Epithelial cell of esophagus (primary cell): Measurements from ENCODE around the gene FAM221B.

Source experiments
- DNase-seq: peaks from one replicate; pipeline ENCODE4 v3.0.0; 2010; ENCODE audit warnings: low read depth
- H3K4me3 ChIP-seq: 2 replicates; pipeline ENCODE4 v1.5.1; 2011; ENCODE audit warnings: mild to moderate bottlenecking, low read length, control low read depth
- TF ChIP-seq, protein P1 (sequence below): IDR thresholded peaks from 2 replicates; pipeline ENCODE4 v1.5.1; 2011; ENCODE audit warnings: low read depth, mild to moderate bottlenecking, low read length, control low read depth, inconsistent platforms; ENCODE audit not compliant: insufficient read depth; ENCODE audit errors: missing control alignments

Gene FAM221B

GRCh38 chr9:35828716-35829083 lies at the start of gene FAM221B:
Gene FAM221B (minus strand): TSS chr9:35828732. CDS start chr9:35826161, 2,571 bp downstream.
- DNase-seq = peak; percentile 5
- H3K4me3 ChIP-seq = peak within 1 kb of the TSS; percentile 81
- TF ChIP-seq, protein P1, sequence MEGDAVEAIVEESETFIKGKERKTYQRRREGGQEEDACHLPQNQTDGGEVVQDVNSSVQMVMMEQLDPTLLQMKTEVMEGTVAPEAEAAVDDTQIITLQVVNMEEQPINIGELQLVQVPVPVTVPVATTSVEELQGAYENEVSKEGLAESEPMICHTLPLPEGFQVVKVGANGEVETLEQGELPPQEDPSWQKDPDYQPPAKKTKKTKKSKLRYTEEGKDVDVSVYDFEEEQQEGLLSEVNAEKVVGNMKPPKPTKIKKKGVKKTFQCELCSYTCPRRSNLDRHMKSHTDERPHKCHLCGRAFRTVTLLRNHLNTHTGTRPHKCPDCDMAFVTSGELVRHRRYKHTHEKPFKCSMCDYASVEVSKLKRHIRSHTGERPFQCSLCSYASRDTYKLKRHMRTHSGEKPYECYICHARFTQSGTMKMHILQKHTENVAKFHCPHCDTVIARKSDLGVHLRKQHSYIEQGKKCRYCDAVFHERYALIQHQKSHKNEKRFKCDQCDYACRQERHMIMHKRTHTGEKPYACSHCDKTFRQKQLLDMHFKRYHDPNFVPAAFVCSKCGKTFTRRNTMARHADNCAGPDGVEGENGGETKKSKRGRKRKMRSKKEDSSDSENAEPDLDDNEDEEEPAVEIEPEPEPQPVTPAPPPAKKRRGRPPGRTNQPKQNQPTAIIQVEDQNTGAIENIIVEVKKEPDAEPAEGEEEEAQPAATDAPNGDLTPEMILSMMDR = no peak

- no peak for DNase-seq
- H3K4me3 ChIP-seq = no peak overlapping the region
- TF ChIP-seq, protein P1 = no peak
Measured at GRCh38 chr9:35872505-35872904, 44.0 kb upstream of the FAM221B start.

- TF ChIP-seq, protein P1 = no peak
- H3K4me3 ChIP-seq = no peak overlapping the region
Measured at GRCh38 chr9:35871545-35871944, 43.0 kb upstream of the FAM221B start.

DNA sequence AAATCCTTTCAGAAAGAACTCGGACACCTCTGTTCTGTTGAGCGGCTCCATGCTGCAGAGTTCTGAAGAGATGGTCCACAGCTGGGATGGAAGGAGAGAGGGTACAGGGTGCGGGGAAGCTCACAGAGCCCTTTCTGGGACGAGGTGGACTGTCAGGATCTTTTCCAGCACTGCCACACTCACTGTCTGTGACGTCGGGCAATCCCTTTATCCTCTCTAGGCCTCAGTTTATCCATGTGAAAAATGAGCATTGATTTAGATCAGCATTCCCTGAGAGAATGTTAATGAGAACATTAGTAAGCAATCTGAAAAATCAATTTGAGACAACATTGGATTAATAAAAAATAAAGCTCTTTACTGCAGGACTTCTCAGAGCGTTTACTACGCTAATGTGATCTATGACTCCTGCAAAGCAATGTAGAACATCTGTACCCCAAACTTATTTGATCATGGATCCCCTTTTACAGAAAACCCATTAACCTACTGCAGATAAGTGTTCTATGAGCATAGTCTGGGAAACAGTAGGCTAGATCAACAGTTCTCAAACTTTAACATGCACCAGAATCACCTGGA lies 41.9 kb upstream of the FAM221B start, which contains the start of gene OR13J1:
Gene OR13J1, minus strand, starts transcription at position 51 of the 573 bp plus-strand sequence. Its CDS starts 0 bp downstream, at position 51.
- no peak for DNase-seq
- TF ChIP-seq, protein P1 = no peak
- H3K4me3 ChIP-seq = no peak within 1 kb of the TSS

More at GRCh38 chr9:35871545-35871944, 43.0 kb upstream of the FAM221B start:
- peak; percentile 43 for DNase-seq

DNA sequence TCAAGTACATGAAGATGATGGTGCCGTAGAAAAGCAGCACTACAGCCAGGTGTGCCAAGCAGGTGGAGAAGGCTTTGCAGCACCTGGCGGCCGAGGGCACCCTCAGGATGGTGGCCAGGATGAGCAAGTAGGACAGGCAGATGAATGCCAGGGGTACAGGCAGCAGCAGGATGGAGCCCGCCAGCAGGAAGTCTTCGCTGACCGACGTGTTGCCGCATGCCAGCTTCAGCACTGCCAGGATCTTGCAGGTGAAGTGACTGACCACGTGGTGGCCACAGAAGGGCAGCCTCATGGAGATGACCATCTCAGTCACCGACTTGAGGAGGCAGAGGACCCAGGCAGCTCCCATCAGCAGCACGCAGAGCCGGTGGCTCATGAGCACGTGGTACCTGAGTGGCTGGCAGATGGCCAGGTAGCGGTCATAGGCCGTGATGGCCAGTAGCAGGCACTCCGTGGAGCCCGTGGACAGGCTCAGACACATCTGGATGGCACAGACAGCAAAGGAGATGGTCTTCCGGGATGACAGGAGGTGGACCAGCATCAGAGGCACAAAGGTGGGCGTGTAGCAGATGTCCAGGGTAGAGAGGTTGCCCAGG lies 41.2 kb upstream of the FAM221B start:
- peak; percentile 49 for DNase-seq
- TF ChIP-seq, protein P1 = no peak
- H3K4me3 ChIP-seq = no peak overlapping the region

GRCh38 chr9:35868933-35869332 lies 40.4 kb upstream of the FAM221B start:
- no peak for DNase-seq
- no peak overlapping the region for H3K4me3 ChIP-seq
- TF ChIP-seq, protein P1 = no peak

GRCh38 chr9:35867538-35867937 lies 39.0 kb upstream of the FAM221B start:
- no peak overlapping the region for H3K4me3 ChIP-seq
- DNase-seq = no peak
- TF ChIP-seq, protein P1 = no peak
